HepG2 (cell line): Measurements from ENCODE around the gene BLOC1S4. TPM values are rescaled to one million over a fixed set of nuclear protein-coding genes. Genes with fewer than 3 reads are reported as not detected.

ENCODE experiments used
- ADNP ChIP-seq: sonication (generic); formaldehyde crosslinking; IDR thresholded peaks from 2 replicates; pipeline ENCODE4 v1.4.0; 2020; ENCODE audit warnings: missing genetic modification reagents
- ARNTL ChIP-seq: sonication (generic); formaldehyde crosslinking; IDR thresholded peaks from 2 replicates; pipeline ENCODE4 v1.4.0; 2020; ENCODE audit warnings: mild to moderate bottlenecking, missing genetic modification reagents
- ATAD3A ChIP-seq: sonication (generic); formaldehyde crosslinking; IDR thresholded peaks from 2 replicates; pipeline ENCODE4 v1.4.0; 2020; ENCODE audit warnings: missing genetic modification reagents
- HOXA3 ChIP-seq: sonication (generic); formaldehyde crosslinking; IDR thresholded peaks from 2 replicates; pipeline ENCODE4 v1.5.0; 2020; ENCODE audit warnings: missing genetic modification reagents
- MLX ChIP-seq: IDR thresholded peaks from 2 replicates; pipeline ENCODE4 v1.6.1; 2016
- NR1H2 ChIP-seq: sonication (generic); formaldehyde crosslinking; IDR thresholded peaks from 2 replicates; pipeline ENCODE4 v1.8.1; 2022; ENCODE audit warnings: low read depth, missing genetic modification reagents, borderline replicate concordance
- NR2F2 ChIP-seq: IDR thresholded peaks from 2 replicates; pipeline ENCODE4 v1.6.1; 2012; ENCODE audit warnings: low read depth, inconsistent platforms, borderline replicate concordance
- PTBP1 ChIP-seq: fragments of 200-400 bp; formaldehyde crosslinking; IDR thresholded peaks from 2 replicates; pipeline ENCODE4 v1.6.1; 2018; ENCODE audit warnings: low read length, low read depth; ENCODE audit not compliant: poor library complexity, severe bottlenecking
- RFX1 ChIP-seq: fragments of 450-650 bp; IDR thresholded peaks from 2 replicates; pipeline ENCODE4 v1.6.1; 2017
- SP1 ChIP-seq, 2 experiments: fragments of 450-650 bp in 1 of 2; sonication (generic) in 1 of 2; formaldehyde crosslinking in 1 of 2; IDR thresholded peaks; 2 replicates each; pipeline versions ENCODE4 v1.4.0 to v1.6.1; 2016 to 2020; ENCODE audit warnings: missing genetic modification reagents in 1 of 2
- XRCC5 ChIP-seq: fragments of 200-400 bp; formaldehyde crosslinking; optimal IDR thresholded peaks from 2 replicates; pipeline ENCODE3; 2017; ENCODE audit warnings: mild to moderate bottlenecking, low read length
- ZNF207 ChIP-seq: fragments of 450-650 bp; IDR thresholded peaks from 2 replicates; pipeline ENCODE4 v1.6.1; 2016; ENCODE audit warnings: antibody characterized with exemption, borderline replicate concordance
- ZNF256 ChIP-seq: sonication (generic); formaldehyde crosslinking; conservative IDR thresholded peaks from 2 replicates; pipeline ENCODE4 v1.4.0; 2020; ENCODE audit warnings: missing genetic modification reagents
- ZNF282 ChIP-seq: fragments of 450-650 bp; IDR thresholded peaks from 2 replicates; pipeline ENCODE4 v1.6.1; 2018; ENCODE audit not compliant: partially characterized antibody
- ZNF431 ChIP-seq: sonication (generic); formaldehyde crosslinking; IDR thresholded peaks from 2 replicates; pipeline ENCODE4 v1.9.0; 2022; ENCODE audit warnings: missing genetic modification reagents, low read depth, mild to moderate bottlenecking, borderline replicate concordance
- ZNF646 ChIP-seq: sonication (generic); formaldehyde crosslinking; IDR thresholded peaks from 2 replicates; pipeline ENCODE4 v1.9.0; 2021; ENCODE audit warnings: mild to moderate bottlenecking, missing genetic modification reagents
- polyA plus RNA-seq, 8 experiments: library from polyadenylated mRNA; depleted of rRNA in 3 of 8; stranded (reverse) in 7 of 8; unstranded in 1 of 8; fragments of >200 nt; fragmentation: Illumina TruSeq in 4 of 8; extraction: Trizol in 4 of 8; gene quantifications; 2 replicates each; pipeline versions ENCODE4 v1.2.1 to v1.2.3, GENCODE V29; 2011 to 2016; ENCODE audit warnings: low read depth in 4 of 8, missing spikeins in 1 of 8, mixed read lengths in 1 of 8; ENCODE audit not compliant: insufficient read depth in 1 of 8
- total RNA-seq, 5 experiments: library from RNA; depleted of rRNA; stranded (reverse); fragments of >200 nt; fragmentation: Illumina TruSeq; extraction: Trizol; gene quantifications; 2 replicates each; pipeline ENCODE4 v1.2.3, GENCODE V29; 2016; ENCODE audit warnings: low read depth in 1 of 5
- TF ChIP-seq, protein P1 (sequence below): IDR thresholded peaks from 2 replicates; pipeline ENCODE4 v1.6.1; 2016; ENCODE audit warnings: low read depth, borderline replicate concordance

BLOC1S4 gene
- total and polyA plus RNA-seq, 2 of the 13 experiments (the other 11 are each of a cell fraction or from before 2014, with no cell fraction given), result 15.5 to 20.9 TPM

- no peak for TF ChIP-seq ZNF646 (CRISPR knock-in tag)
- no peak for TF ChIP-seq ADNP (CRISPR knock-in tag)
- peak; percentile 10 for TF ChIP-seq XRCC5
- 0 out of 2 replicates have a peak, but pooled peaks have one; percentile 47 for TF ChIP-seq ATAD3A (CRISPR knock-in tag)
- TF ChIP-seq ZNF431, result no peak
- TF ChIP-seq ZNF256 (CRISPR knock-in tag), result no peak; the same call in 1 of the 2 replicates
- TF ChIP-seq NR1H2 (CRISPR knock-in tag), result no peak
- 0 out of 2 replicates have a peak, but pooled peaks have one; percentile 21 for TF ChIP-seq ARNTL (CRISPR knock-in tag)
- no peak for TF ChIP-seq ZNF282
- no peak for TF ChIP-seq MLX (CRISPR knock-in tag)
- TF ChIP-seq RFX1, result no peak
- TF ChIP-seq SP1 (IDR thresholded peaks at IDR 0.05), result no peak
- TF ChIP-seq SP1 (CRISPR knock-in tag; IDR thresholded peaks at IDR 0.05), result no peak
- TF ChIP-seq HOXA3 (CRISPR knock-in tag), result peak; percentile 97
- no peak for TF ChIP-seq NR2F2
- no peak for TF ChIP-seq ZNF207
- peak; percentile 69 for TF ChIP-seq PTBP1
- TF ChIP-seq, protein P1, sequence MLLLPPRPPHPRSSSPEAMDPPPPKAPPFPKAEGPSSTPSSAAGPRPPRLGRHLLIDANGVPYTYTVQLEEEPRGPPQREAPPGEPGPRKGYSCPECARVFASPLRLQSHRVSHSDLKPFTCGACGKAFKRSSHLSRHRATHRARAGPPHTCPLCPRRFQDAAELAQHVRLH (CRISPR knock-in tag), result no peak
Measured at GRCh38 chr4:6709230-6710114, 6.5 kb upstream of the BLOC1S4 start, which contains the start of gene MRFAP1L1 (continued).
